NCI-H187 treated with DMSO at 0.1 percent for 48 hours (cell line): ENCODE results near the gene MKRN3.
"Not testable (repeated sequence)": the region's sequence is repeated elsewhere in the genome, so short reads cannot be mapped to it uniquely, and the experiment has no call there.

Source experiments
- DNase-seq: peaks from one replicate; lab custom pipeline; 2025; lab: John Stamatoyannopoulos, UW

Gene MKRN3

GRCh38 chr15:23589012-23589411 lies 23.5 kb downstream of the MKRN3 start:
- no peak for DNase-seq

- DNase-seq: no peak
These were observed 28.8 kb downstream of the MKRN3 start for GRCh38 chr15:23594252-23594770.

- no peak for DNase-seq
These were observed 29.9 kb downstream of the MKRN3 start for GRCh38 chr15:23595368-23595767.

- DNase-seq: no peak
These were observed 31.3 kb downstream of the MKRN3 start for GRCh38 chr15:23596736-23597135.

- DNase-seq: not testable (repeated sequence)
These were observed 31.8 kb downstream of the MKRN3 start for GRCh38 chr15:23597278-23597677.

GRCh38 chr15:23599053-23599452 lies 33.6 kb downstream of the MKRN3 start:
- DNase-seq: no peak

- DNase-seq: no peak
These were observed 36.6 kb downstream of the MKRN3 start for GRCh38 chr15:23602124-23602523.

GRCh38 chr15:23606226-23606625 lies 40.8 kb downstream of the MKRN3 start:
- no peak for DNase-seq

- DNase-seq: no peak
These were observed 51.1 kb downstream of the MKRN3 start for GRCh38 chr15:23616536-23616935.
